HG02763 (cell line): ENCODE measurements around the gene SMOC2.

Experiments
- ATAC-seq: cut with Tn5 transposase; IDR thresholded peaks from one replicate; pipeline ENCODE4 v1.9.1; 2021; ENCODE audit warnings: mild to moderate bottlenecking, moderate library complexity; ENCODE audit not compliant: unreplicated experiment

Gene SMOC2

DNA sequence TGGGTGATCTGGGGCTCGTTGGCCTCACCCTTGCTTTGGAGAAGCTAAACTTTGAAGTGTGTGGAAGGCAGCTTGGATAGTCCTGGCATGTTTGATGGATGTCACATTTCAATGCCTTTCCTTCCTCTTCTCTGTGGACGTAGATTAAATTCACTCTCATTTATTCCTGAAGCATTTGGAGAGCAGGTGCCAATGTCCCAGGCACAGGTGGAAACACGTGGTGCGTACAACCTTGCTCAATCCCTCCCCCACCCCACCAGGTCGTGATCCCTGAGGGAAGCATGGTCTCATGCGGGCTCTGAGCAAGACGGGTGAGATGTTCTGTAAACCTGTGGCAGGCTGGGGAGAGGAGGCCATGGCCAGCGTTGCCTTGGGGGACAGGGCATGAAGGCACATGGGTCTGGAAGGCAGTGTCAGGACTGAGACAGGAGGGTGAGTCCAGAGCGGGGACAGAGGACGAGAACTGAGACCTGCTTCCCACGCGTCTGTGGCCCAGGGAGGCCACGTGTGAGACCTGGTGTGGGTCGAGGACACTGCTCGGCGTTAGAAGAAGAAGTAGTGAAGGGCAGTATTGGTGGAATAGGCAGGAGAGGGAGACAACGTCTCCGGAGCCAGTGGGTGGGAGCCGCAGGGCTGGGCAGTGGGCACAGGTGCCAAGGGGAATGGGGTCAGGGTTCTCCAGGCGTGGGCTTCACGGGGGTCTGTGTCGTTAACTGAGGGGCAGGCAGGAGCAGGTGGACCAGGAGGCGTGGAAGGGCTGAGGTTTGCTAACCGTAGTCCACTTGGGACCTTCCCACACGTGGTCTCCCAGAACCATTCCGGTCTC, 34.4 kb downstream of the SMOC2 start:
- ATAC-seq: no peak

DNA sequence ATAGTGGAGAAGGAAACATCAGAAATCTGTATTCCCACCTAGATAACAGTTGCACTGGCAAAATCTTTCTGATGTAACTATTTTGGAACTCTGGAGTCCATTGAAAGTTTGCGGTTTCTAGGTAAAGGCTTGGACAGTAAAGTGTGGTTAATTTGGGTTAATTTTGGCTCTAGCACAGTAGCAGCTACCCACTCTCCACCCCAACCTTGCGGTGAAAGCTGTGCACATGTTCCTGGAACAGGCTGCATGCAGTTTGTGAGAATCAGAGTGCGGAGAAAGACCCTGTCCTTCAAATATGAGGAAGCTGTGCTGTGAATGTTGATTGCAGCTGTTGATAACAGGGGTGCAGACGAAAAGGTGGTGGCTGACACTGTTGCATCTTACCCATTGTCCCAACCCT, 38.4 kb downstream of the SMOC2 start:
- no peak for ATAC-seq

DNA sequence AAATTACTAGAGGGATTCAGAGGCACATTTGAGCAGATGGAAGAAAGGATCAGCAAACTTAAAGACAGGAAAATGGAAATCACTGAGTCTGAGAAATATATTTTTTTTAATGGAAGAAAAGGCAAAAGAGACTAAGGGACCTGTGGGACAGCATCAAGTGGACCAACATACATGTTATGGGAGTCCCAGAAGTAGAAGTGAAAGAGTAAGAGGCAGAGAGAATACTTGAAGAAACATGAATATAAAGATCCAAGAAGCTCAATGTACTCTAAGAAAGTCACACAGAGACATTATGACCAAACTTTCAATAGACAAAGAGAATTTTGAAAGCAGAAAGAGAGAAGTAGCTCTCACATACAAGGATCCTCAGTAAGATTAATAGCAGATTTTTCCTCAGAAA, 39.5 kb downstream of the SMOC2 start:
- ATAC-seq: no peak

DNA sequence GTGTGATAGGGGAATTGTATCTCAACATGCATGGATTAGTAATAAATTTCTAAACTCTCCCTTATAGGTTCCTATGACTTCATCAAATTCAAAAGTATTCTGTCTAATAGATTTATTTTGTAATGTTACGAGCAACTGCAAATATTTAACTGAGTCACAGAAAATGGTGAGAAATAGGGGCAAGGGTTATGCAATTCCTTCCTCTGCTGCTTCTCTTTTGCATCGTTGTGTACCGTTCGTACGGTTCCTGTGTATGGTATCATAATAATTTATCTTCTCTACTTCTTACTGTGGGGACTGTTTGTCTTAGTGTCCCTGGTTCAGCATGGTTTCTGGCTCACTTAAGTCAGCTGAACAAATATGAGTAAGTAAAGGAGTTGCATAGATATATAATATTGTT, 44.8 kb downstream of the SMOC2 start:
- no peak for ATAC-seq

DNA sequence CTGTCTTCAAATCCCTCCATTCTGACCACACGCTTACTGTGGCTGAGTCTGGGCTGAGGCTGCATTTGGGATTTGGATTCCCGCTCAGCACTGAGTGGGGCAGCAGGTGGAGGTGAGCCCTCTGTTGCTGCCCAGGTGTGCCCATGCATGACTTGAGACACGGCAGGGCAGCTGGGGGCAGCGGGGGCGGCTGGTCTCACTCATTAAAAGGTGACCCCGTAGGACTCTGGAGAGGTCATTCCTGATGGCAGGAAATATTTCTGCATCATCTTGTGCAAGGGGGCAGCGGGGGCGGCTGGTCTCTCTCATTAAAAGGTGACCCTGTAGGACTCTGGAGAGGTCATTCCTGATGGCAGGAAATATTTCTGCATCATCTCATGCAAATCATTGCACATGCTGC, 49.8 kb downstream of the SMOC2 start:
- no peak for ATAC-seq

DNA sequence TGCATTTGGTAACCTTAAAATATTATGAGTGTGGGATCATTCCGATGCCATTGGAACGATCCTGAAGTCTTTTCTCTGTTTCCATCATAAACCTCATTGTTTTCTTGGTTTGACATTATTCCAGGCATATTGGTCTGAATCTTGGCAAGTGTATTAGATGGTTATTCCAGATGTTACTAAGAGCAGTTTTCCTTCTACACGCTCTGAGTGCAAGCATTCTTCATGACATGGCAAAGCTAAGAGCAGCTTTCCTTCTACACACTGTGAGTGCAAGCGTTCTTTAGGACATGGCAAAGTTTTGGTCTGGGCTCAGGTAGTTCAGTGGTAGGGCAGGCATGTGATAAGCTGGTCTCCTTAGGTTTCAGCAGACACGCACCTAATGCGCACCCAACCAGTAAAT, 53.0 kb downstream of the SMOC2 start:
- no peak for ATAC-seq

DNA sequence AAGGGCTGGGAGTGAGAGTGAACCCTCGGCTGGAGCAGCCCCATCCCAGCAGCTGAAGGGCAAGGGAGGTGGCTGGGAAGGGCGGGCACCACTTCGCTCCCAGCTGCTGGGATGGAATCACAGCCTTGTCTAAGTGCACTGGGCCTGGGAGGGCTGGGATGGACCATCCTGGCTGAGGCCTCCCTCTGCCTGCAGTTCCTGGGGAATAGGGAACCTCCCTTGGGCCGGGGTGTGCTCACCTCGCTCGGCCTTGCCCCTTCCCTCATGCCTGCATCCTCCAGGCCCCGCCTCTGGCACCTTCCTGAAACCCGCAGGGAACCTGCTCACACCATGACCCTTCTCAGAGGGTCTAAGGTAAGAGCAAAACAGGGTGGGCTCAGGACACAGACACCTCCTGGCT, 53.7 kb downstream of the SMOC2 start:
- no peak for ATAC-seq

DNA sequence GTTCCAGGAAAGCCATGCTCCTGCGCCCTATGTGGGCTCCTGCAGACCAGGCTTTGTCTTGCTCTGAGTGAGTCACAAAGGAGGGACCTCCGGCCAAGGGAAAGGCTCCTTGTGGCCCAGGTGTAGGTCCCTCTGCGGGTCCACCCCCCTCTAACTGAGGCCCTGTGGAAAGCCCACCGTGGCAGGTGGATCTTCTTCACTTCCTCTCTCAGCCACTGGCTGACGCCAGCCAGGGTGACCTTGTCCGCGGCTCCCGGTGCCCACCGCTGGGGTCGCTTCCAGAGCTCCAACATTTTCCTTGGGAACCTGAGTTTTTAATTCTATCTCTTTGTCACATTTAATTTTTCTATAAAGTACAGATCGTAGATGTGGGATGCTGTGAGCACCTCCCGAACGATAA, 54.1 kb downstream of the SMOC2 start:
- ATAC-seq: no peak

DNA sequence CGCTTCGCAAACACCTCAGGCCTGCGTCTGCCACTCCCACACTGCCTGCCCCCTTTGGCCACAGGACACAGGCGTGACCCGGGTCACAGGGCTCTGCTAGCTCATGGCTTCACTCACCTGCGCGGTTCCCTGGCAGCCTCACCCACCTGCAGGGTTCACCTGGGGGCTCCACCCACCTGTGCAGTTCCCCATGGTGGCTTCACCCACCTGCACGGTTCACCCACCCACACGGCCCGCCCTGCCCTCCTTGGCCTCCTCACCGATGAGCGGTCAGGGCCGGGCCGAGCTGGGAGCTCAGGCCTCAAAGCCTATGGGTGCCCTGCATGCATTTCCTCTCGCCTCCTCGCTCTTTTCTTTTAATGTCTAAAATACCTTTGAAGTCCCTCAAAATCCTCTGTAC, 54.7 kb downstream of the SMOC2 start:
- ATAC-seq: no peak

DNA sequence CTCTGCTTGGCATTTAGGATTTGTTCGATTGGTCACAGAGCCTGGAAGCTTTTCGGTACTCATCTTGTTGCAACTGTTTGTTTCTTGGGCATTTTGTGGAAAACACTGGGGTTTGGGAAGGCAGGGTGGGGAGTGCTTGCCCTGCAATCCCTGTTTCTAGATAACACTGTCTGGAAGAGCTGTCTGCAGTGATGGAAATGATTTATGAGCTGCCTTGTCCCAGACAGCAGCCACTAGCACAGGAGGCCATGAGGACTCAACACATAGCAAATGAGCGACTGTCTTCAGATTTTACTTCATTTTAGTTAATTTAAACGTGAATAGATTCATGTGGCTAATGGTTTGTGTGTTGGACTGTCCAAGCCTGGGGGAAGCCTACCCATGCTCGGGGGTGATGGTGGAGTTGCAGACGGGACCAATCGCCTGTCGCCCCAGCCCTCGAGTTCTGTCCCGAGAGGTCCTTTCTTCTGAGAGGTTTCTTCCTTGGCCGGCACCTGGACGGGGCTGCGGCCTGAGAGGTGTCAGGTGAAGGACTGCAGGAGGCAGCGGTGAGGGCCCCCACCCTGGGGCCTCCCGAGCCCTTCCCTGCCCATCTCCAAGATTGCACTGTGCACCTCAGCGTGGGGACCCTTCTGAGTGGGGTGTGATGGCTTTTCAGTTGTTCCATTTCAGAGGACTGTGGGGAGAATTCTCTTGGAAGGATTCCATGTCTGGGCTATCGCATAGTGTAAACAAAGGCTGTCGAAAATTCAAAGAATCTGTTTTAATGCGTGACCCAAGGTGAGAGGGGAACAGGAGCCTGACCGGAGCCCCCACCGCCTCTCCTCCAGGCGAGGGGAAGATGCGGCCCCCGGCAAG, 55.4 kb downstream of the SMOC2 start:
- ATAC-seq: no peak

DNA sequence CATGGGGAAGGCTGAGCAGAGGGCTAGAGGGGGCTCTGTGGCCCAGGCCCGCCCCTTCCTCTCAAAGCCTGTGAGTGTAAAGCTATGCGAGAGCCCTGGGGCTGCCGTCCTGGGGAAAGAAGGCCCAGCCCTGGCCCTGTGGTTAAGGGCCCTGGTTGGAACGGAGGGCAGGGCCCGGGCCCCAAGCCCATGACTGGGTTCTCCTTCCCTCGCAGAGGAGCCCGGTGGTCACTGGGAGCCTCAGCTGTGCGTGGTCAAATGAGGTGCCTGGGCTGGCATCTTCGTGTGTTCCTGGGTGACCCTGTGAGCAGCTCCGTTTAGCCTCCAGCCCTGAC, 56.0 kb downstream of the SMOC2 start:
- ATAC-seq: no peak

DNA sequence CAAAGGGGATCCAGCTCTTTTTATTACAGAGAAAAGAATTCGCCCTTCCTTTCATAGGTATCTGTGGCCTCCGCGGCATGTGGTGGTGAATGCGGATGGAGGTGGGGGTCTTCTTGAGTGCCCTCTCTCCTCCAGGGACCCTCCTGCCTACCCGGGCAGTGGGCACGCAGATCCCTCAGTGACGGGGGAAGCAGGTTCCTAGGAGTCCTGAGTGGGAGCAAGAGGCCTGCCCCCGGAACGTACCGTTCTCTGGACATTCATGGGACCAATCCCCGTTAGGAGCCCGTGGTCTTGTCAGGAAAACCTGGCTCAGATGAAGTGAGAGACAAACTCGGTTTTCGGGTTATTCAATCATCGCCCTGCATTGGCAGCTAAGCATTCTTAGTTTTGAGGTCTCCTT, 56.4 kb downstream of the SMOC2 start:
- no peak for ATAC-seq

DNA sequence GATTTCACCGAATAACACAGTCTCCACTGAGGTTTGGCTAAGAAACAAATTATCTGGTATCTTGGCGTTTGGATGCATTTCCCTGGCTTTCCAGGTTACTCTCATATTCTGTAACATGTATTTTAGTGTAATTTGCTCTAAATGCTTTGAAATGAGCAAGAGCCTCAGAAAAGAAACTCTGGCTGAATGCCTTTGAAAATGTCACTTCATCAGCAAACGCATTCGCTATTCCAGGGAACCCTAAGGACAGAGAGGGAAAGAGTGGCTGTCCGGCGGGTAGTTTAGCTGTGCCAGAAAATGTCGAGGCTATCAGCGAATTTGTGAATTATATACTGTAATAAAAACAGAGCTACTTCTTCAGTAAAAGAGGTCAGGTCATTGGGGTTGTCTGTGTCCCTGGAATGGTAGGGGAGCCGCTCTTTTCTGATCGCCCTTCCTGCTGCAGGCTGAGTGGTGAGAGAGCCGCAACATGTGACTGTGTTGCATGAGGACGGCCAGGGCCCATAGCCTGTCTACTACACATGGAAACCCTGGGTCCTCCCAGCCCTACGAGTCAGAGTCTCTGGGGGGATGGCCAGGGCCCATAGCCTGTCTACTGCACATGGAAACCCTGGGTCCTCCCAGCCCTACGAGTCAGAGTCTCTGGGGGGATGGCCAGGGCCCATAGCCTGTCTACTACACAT, 57.3 kb downstream of the SMOC2 start:
- ATAC-seq: no peak

DNA sequence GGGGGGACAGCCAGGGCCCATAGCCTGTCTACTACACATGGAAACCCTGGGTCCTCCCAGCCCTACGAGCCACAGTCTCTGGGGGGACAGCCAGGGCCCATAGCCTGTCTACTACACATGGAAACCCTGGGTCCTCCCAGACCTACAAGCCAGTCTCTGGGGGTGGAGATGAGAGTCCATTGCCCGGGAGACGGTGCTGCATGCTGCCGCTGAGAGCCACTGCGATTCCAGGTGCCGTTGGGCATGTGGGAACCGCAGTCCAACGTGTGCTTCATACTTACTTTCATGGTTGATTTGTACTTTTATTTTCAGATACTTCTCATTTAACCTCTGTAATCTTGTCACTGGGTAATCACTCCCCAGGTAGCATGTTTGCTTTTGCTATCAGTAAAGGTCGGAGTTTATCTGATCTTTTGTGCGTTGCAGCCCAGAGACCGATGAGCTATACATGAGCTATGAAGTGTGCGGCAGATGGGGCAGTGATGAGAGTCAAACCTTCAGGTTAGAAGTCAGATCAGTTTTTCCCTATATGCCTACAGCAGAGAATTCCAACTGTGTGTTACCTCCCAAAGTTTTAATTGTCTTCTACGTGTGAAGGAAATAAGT, 58.2 kb downstream of the SMOC2 start:
- no peak for ATAC-seq

DNA sequence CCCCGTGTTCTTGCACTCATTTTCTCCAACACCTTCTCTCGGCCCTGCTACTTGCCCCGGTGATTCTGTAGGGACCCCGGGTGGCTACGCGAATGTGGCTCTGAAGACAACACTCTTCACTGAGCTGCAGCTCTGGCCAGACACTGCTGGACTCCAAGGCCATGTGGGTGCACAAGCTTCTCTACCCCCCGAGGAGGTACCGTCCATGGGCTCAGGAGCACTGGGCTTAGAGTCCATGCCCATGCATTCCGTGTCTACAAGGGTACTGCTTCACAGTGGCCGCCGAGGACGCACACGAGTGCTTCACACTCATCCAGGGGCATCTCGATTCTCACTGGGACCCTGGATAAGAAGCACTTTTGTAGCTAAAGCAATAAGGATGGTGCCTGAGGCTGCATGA, 59.5 kb downstream of the SMOC2 start:
- ATAC-seq: no peak

DNA sequence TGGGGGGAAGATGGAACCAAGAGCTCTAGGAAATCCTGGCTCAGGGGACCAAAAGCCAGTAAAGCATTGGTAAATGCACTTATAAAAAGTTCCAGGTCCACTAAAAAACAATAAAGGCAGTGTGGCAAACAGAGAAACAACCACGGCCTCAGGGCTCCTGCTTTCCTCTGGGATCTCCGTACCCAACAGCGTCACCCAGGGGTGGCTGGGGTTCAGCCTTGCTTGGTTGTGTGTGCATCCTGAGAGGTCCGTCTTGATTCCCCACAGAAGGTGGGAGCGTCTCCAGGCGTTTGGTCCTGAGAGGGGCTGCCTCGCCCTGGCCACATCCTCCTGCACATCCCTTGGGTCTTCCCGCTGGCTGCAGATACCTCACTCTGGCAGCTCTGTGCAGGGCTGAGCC, 60.6 kb downstream of the SMOC2 start:
- ATAC-seq: no peak

DNA sequence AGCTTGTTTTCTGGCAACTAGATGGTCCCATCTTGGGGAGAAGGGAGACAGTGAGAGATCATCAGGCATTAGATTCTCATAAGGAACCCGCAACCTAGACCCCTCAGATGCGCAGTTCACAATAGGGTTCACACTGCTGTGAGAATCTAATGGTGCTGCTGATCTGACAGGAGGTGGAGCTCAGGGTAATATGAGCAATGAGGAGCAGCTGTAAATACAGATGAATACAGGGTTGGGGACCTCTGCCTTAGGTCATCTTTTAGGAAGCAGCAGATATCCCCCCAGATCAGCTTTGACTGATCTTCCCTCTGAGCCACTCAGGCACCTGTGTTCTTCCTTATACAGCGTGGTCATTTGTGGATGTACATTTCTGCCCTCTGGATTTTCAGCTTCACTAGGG, 63.4 kb downstream of the SMOC2 start:
- ATAC-seq: no peak

DNA sequence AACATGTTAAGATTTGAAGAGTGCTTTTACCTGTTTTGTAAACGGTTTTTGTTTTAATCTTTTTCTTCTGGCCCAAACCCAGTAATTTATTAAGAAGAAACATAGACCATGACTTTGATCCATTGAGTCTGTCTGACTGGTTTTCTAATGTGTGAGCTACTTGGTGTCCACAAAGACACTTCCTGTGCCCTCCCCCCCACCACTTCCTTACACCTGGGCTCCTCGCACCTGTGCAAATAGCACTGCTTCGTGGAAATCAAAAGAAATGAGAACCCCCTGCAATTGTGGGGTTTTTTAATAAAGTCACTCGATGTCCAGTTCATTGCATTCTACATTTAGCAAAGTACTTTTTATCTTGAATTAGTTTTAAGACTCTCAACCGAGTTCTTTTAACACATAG, 65.5 kb downstream of the SMOC2 start:
- no peak for ATAC-seq

DNA sequence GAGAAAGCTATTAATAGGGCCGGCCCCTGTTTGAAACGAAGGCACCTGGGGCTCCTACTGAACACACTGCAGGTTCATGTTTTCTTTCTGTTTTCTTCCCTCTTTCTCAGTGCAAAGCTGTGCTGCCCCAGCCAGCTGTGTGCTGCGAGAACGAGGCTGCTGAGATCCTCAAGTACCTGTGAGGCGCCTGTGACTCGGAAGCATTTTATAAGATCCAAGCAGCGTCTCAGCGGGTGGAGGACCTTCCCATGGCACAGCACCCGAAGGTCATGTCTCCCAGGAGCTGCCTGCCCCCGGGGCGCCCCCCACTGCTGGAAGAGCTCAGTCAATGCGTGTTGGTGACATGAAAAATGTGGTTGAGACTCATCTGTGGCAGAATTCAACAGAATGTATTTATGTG, 66.3 kb downstream of the SMOC2 start:
- ATAC-seq: no peak

DNA sequence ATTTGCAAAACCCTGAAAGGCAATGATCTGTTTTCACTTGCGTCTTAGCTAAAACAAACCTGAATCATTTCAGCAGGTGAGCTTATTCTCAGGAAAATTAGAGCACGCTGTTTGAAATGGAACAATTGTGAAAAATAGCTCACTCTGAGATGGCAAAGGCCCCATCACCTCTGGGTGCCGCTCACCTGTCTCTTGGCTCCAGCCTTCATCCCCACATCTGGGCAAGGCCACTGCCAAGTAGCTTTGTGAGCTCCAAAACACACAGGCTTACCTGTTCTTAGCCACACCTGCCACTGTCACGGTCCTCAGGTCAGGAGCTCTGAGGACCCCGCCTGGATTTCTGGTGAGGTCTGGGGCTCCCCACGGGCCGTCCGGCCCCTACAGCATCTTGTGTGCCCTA, 66.7 kb downstream of the SMOC2 start:
- no peak for ATAC-seq

DNA sequence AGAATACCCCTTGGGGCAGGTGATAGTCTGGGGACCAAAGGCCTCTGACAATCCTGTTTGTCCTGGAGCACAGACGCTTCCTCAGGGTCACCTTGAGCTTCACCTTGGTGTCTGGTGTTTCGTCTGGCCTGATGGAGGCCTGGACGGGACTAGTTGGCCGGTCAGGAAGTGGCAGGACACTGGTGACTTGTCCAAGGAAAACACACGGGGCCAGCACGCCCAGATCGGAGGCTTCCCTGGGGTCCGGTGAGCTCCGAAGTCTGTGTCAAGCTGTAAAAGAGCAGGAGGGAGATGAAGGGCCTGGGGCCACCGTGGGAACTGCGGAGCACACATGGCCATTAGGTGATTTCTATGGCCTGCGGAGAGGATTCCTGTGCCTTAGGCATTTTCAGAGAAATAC, 67.9 kb downstream of the SMOC2 start:
- no peak for ATAC-seq

DNA sequence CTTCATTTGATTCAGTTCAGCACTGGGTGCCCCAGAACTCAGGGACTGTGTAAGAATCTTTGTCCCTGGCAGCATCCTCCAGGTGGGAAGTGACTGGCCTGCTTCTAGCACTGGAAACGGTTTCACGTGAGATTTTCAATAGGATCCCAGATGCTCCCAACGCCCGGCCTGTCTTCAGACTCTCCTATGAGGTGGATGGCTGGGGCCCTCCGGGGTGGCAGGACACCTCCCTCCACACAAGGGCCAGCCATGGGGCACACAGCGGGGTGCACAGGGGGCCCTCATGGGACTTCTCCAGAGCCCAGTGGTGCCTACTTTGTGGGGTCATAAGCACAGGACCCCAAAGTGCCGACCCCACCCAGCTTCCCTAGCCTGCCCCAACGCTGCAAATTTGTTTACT, 72.8 kb downstream of the SMOC2 start:
- no peak for ATAC-seq
